HG02852 (cell line): Measurements from ENCODE around the gene TVP23A.
A peak's percentile ranks its signal among the peaks of the same experiment; 100 is the strongest.
"Not testable (repeated sequence)": the region's sequence is repeated elsewhere in the genome, so short reads cannot be mapped to it uniquely, and the experiment has no call there.

ENCODE experiments used
- ATAC-seq: cut with Tn5 transposase; IDR thresholded peaks from one replicate; pipeline ENCODE4 v1.9.1; 2021; ENCODE audit warnings: mild to moderate bottlenecking, moderate library complexity; ENCODE audit not compliant: unreplicated experiment

Gene TVP23A

DNA sequence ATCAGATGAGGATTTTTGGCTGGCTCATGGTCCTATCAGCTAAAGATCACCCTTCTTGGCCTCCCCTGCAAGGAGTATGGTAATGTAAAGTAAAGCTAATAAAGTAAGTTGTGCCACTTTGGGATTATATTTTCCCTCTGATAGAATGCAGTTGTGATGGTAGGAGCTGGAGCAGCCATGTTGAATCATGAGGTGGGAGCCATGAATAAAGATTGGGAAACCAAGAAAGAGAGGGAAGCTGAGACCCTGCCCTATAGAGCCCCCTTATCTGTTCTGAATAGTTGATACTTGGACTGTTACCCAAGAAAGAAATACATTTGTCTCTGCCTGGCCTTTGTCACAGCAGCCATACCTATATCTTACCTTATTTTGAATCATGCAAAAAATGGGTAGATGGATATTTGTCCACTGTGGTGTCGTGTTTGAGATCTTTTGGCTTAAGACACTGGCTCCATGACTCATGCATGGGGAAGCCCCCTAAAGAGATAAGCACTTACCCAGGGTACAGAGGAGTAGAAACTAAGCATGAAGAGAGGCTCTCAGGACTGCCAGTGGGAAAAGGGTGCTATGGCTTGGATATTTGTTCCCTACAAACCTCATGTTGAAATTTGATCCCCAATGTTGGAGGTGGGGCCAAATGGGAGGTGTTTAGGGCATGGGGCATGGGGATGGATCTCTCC is 17.7 kb upstream of the TVP23A start:
- no peak for ATAC-seq

DNA sequence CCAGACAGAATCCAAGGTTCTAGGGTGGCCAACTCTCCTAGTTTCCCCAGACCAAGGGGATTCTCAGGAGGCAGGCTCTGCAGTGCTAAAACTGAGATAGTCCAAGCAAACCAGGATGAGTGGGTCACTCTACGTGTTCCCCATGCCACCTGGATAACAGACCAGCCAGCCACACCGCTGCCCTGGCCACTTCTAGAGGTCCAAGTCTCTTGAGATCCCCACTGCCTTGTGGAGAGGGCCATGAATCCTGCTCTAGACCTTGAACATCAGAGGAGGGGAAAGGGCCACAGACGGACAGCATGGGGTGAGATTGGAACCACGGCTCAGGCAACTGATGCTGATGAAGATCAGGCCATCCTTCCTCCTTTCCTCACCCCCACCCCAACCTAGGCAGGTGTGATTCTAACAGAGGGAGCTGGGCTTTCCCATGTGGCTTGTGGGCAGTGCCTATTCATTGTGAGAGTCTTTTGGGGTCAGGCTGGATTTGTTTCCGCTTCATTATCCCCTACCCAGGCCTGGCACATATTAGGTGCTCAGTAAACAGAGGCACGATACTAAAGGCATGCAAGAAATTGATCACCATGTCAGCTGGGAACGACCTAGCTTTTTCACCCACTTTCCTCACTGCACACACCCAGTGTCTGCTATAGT is 16.8 kb upstream of the TVP23A start:
- ATAC-seq, result peak; percentile 50

DNA sequence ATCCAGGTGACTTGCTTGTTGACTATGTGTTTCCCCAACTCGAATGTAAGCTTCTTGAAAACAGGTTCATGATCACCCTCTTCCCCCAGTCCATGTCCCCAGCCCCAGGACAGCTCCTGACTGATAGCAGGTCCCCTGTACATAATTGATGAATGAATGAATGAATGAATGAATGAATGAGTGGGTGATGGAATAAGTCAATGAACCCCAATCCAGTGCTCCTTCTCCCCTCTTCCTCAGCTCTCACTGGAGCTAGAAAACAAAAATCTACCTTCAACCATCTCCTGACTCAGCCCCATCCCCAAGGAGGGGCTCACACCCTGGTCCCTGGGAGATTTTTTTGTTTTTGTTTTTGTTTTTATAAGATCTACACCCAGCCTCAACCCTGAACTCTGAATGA is 16.2 kb upstream of the TVP23A start:
- no peak for ATAC-seq

- no peak for ATAC-seq
Measured at GRCh38 chr16:10834130-10834529, 15.5 kb upstream of the TVP23A start.

DNA sequence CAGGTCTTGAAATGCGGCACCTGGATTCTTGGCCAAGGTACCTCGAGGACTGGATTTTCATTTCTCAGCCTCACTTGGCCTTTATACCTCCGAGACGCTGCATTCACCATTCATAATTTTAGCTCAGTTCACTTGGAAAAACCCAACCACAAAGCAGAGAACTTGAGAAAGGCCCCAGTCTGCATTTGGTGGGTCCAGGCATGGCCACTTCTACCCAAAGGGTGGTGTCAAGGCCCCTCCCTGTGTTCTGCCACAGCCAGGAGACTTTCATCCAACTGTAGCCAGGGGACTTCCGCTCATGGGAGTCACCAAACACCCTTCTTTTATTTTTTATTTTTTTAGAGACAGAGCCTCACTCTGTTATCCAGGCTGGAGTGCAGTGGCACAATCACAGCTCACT is 14.7 kb upstream of the TVP23A start:
- no peak for ATAC-seq

DNA sequence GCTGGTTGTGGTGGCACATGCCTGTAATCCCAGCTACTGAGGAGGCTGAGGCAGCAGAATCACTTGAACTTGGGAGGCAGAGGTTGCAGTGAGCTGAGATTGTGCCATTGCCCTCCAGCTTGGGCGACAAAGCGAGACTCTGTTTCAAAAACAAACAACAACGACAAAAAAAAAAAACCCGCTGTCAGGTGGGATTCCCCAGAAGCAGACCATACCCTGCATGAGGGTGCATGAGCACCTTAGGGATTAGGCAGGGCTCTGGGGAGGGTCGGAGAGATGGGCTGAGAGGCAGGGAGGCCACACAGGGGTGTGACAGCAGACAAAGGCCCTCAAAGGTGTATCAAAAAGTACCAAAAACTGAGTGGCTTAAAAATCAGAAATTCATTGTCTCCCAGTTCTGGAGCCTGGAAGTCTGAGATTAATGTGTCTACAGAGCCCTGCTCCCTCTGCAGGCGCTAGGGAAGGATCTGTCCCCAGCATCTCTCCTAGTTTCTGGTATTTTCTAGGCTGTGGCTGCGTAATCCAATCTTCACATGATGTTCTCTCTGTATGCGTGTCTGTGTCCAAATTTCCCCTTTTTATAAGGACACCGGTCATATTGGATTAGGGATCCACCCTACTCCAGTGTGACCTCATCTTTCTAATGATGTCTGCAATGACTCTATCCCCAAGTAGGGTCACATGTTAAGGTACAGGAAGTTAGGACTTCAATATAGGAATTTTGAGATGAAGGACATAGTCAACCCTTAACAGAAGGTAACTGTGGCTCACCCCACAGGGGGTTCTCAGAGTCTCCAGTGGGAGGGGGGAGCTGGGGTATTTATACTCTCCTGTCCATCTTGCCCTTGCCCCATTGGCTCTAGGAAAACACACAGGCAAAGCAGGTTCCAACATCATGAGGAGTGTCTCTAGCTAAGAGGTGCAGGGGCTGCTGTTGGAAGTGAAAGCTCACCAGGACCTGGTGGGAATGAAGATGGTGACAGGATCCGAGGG is 13.6 kb upstream of the TVP23A start:
- no peak for ATAC-seq

GRCh38 chr16:10830240-10830639 is 11.6 kb upstream of the TVP23A start:
- not testable (repeated sequence) for ATAC-seq

DNA sequence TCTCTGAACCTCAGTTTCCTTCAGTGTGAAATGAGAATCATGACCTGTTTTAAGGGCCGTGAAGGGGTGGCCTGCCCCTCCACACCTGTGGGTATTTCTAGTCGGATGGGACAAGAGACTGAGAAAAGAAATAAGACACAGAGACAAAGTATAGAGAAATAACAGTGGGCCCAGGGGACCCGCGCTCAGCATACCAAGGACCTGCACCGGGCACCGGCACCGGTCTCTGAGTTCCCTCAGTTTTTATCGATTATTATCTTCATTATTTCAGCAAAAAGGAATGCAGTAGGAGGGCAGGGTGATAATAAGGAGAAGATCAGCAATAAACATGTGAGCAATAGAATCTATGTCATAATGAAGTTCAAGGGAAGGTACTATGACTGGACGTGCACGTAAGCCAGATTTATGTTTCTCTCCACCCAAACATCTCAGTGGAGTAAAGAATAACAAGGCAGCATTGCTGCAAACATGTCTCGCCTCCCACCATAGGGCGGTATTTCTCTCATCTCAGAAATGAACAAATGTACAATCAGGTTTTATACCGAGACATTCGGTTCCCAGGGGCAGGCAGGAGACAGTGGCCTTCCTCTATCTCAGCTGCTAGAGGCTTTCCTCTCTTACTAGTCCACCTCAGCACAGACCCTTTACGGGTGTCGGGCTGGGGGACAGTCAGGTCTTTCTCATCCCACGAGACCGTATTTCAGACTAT is 10.9 kb upstream of the TVP23A start:
- not testable (repeated sequence) for ATAC-seq

- ATAC-seq, result no peak
Measured at GRCh38 chr16:10828851-10829366, 10.3 kb upstream of the TVP23A start.

- ATAC-seq, result no peak
Measured at GRCh38 chr16:10827691-10828341, 9.2 kb upstream of the TVP23A start.

DNA sequence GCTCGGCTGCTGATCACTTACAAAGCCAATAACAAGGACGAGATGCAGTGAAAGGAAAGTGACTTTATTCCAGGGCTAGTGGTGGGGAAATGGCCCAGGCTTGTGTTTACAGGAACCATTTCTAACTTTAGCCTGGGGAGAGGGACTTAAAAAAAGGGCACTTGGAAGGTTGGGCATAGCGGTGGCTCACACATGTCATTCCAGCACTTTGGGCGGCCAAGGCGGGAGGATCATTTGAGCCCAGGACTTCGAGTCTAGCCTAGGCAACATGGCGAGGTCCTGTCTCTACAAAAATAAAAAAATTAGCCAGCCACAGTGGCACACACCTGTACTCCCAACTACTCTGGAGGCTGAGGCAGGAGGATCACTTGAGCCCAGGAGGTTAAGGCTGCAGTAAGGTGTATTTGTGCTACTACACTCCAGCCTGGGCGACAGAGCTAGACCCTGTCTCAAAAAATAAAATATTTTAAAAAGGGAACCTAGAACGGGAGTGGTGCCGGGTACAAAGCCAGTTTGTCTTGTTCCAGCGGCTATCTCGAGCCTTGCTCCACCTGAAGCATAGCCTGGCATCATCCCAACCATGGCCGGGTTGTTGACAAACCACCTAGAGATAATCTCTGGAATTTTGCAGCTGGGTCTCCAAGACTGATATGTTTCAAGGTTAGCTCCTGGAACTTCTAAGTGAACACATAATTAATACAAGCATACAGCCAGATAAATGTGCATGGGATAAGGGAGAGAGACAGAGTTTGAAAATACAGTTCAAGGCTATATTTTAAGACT is 5.7 kb upstream of the TVP23A start:
- ATAC-seq, result no peak

- no peak for ATAC-seq
Measured at GRCh38 chr16:10822702-10823101, 4.1 kb upstream of the TVP23A start.

DNA sequence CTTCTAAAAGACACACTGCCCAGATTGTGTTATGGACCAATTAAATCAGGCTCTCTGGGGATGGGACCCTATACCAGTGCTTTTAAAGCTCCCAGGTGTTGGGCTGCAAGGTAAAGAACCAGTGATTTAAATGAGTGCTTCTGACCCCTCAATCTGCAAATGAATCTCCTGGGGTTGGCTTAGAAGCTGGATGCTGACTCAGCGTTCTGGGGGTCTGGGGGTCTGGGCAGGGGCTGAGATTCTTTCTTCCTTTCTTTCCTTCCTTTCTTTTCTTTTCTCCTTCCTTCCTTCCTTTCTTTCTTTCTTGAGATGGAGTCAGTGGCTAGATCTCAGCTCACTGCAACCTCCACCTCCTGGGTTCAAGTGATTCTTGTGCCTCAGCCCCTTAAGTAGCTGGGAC is 2.0 kb upstream of the TVP23A start:
- ATAC-seq, result no peak

DNA sequence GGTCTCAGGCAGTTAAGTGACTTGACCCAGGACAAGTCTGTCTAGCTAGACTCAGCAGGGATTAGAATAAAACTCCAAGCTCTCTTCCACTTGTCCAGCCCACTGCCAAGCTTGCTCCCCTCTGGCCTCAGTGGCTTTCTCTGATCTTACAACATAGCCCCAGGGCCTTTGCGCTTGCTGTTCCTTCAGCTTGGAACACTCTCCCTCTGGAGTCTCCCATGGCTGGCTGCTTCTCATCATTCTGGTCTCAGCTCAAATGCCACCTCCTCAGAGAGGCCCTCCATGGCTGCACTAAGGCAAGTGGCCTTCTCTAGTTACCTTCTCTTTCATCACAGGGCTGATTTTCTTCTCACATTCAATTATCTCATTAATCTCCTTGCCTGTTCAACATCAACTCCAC is 1.1 kb downstream of the TVP23A start:
- ATAC-seq, result no peak

DNA sequence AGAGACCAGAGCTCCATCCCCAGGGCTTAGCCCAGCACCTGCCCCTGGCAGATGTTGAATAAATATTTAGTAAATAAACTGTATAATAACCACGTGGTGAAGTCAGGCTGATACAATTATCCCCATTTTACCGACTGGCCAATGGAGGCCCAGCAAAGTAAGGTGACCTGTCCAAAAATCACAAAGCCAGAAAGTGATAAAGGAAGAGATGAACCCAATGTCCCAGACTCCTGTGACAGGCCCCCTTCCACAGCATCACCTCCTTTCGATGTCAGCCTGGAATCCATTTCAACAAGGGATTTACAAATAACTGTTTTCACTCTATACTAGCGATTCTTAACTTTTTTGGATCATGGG is 5.5 kb downstream of the TVP23A start:
- ATAC-seq, result no peak

- ATAC-seq, result peak; percentile 78
Measured at GRCh38 chr16:10812312-10813098, 6.1 kb downstream of the TVP23A start.

DNA sequence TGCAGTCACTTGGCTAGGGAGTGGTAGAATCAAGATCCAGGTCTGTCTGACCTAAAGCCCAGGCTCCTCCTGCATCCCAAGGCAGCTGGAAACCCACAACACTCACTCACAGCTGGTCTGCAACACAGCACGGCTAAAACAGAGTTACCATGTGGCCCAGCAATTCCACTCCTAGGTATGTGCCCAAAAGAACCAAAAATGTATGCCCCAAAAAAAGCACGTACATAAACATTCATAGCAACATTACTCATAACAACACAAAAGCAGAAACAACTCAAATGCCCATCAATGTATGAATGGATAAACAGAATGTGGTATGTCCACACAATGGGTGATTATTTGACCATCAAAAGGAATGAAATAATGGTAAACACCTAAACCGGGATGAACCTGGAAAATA is 8.9 kb downstream of the TVP23A start:
- no peak for ATAC-seq

DNA sequence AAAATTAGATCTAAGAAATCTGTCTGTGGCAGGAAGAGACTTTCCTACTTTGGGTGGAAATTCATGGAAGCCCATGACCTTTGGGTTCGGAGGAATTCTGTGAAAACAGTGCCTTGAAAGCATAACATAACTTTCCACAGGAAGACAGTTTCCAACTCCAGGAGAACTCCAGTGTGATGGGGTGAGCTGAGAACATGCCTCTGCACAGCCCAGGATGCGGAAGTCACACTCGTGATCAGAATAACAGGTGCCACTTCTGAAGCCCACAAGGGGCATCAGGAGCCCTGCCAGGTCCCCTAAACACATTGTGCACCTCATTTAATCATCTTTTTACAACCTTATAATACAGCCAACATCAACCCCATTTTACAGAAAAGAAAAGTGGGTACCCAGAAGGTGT is 9.7 kb downstream of the TVP23A start:
- no peak for ATAC-seq

DNA sequence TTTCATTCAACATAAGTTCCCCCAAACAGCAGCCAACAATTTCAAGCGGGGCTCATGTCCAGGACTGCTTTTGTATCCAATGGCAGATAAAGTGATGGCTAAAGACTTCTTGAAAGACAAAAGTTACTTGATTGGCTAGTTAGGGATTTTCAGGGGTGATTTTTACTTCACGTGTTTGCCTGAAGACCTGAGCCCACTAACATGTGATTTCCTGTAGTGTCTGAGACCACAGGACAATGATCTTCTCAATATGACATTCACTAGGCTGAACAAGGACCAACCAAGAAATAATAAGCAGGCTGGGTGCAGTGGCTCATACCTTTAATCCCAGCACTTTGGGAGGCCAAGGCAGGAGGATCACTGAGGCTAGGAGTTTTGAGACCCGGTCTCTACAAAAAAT is 10.4 kb downstream of the TVP23A start:
- ATAC-seq, result no peak
